ENCODE measurements around the gene COX7B2.

DNA sequence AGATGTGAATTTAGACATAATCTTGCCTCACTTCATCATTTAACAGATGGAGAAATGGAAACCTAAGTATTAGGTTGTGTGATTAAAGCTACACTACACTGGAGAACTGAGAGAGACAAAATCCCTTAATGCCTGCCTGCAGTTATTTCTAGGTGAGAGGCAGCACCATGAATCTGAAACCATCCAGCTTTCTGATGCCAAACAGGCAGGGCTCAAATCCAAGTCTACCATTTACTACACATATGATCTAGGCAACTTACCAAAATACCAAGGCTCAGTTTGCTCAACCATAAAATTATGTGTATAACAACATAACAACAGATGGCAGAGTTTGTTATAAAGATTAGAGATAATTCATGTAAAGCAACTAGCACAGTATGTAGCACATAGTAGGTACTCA, 45.6 kb upstream of the COX7B2 start:
- TF ChIP-seq, protein P1, sequence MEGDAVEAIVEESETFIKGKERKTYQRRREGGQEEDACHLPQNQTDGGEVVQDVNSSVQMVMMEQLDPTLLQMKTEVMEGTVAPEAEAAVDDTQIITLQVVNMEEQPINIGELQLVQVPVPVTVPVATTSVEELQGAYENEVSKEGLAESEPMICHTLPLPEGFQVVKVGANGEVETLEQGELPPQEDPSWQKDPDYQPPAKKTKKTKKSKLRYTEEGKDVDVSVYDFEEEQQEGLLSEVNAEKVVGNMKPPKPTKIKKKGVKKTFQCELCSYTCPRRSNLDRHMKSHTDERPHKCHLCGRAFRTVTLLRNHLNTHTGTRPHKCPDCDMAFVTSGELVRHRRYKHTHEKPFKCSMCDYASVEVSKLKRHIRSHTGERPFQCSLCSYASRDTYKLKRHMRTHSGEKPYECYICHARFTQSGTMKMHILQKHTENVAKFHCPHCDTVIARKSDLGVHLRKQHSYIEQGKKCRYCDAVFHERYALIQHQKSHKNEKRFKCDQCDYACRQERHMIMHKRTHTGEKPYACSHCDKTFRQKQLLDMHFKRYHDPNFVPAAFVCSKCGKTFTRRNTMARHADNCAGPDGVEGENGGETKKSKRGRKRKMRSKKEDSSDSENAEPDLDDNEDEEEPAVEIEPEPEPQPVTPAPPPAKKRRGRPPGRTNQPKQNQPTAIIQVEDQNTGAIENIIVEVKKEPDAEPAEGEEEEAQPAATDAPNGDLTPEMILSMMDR (IDR thresholded peaks at IDR 0.05; ENCODE audit: low read depth, low read length, missing input control) = no peak
- TF ChIP-seq TAF1 (conservative IDR thresholded peaks at IDR 0.05) = no peak
- TF ChIP-seq, protein P2, sequence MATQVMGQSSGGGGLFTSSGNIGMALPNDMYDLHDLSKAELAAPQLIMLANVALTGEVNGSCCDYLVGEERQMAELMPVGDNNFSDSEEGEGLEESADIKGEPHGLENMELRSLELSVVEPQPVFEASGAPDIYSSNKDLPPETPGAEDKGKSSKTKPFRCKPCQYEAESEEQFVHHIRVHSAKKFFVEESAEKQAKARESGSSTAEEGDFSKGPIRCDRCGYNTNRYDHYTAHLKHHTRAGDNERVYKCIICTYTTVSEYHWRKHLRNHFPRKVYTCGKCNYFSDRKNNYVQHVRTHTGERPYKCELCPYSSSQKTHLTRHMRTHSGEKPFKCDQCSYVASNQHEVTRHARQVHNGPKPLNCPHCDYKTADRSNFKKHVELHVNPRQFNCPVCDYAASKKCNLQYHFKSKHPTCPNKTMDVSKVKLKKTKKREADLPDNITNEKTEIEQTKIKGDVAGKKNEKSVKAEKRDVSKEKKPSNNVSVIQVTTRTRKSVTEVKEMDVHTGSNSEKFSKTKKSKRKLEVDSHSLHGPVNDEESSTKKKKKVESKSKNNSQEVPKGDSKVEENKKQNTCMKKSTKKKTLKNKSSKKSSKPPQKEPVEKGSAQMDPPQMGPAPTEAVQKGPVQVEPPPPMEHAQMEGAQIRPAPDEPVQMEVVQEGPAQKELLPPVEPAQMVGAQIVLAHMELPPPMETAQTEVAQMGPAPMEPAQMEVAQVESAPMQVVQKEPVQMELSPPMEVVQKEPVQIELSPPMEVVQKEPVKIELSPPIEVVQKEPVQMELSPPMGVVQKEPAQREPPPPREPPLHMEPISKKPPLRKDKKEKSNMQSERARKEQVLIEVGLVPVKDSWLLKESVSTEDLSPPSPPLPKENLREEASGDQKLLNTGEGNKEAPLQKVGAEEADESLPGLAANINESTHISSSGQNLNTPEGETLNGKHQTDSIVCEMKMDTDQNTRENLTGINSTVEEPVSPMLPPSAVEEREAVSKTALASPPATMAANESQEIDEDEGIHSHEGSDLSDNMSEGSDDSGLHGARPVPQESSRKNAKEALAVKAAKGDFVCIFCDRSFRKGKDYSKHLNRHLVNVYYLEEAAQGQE (IDR thresholded peaks at IDR 0.05) = no peak
- no peak for TF ChIP-seq RAD21 (IDR thresholded peaks at IDR 0.05)
- TF ChIP-seq, protein P3, sequence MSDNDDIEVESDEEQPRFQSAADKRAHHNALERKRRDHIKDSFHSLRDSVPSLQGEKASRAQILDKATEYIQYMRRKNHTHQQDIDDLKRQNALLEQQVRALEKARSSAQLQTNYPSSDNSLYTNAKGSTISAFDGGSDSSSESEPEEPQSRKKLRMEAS (IDR thresholded peaks at IDR 0.05) = no peak
- no peak for TF ChIP-seq YY1 (IDR thresholded peaks at IDR 0.05)
- TF ChIP-seq RXRA (IDR thresholded peaks at IDR 0.05) = no peak
- TF ChIP-seq, protein P4, sequence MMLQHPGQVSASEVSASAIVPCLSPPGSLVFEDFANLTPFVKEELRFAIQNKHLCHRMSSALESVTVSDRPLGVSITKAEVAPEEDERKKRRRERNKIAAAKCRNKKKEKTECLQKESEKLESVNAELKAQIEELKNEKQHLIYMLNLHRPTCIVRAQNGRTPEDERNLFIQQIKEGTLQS (IDR thresholded peaks at IDR 0.05) = no peak
- no peak for TF ChIP-seq GABPA (IDR thresholded peaks at IDR 0.05 in 1 of 2, conservative IDR thresholded peaks at IDR 0.05 in 1 of 2)
- no peak for TF ChIP-seq JUND (IDR thresholded peaks at IDR 0.05)

All from liver (tissue), 3 donors.